Ovary (tissue), 9 donors: ENCODE data around the gene MYT1. TPM values are rescaled to one million over a fixed set of nuclear protein-coding genes. Genes with fewer than 3 reads are reported as not detected.
A peak's percentile ranks its signal among the peaks of the same experiment; 100 is the strongest.

ENCODE experiments used
- DNase-seq, 5 donors: peaks; one replicate each; pipeline ENCODE4 v3.0.0-alpha.2; 2019 to 2020
- H3K27ac ChIP-seq, 2 donors: fragments of 200-600 bp; one replicate each; pipeline versions ENCODE4 v1.5.1 to v1.8.0; 2019 to 2022
- H3K27me3 ChIP-seq: fragments of 200-600 bp; one replicate; pipeline ENCODE4 v1.8.0; 2022
- H3K36me3 ChIP-seq: fragments of 200-600 bp; sonication (generic); one replicate; pipeline ENCODE4 v1.5.1; 2019
- H3K4me1 ChIP-seq: one replicate; pipeline ENCODE4 v1.8.1; 2013; ENCODE audit warnings: mild to moderate bottlenecking, moderate library complexity; ENCODE audit not compliant: insufficient read depth
- H3K4me3 ChIP-seq: fragments of 200-600 bp; sonication (generic); one replicate; pipeline ENCODE4 v1.5.1; 2017
- H3K9me3 ChIP-seq, 2 donors: fragments of 200-600 bp in 1 of 2; sonication (generic) in 1 of 2; one replicate each; pipeline versions ENCODE4 v1.5.1 to v1.8.1; 2013 to 2019; ENCODE audit warnings: mild to moderate bottlenecking in 1 of 2, moderate library complexity in 1 of 2
- CTCF ChIP-seq, 3 donors: fragments of 450-650 bp in 2 of 3; fragments of 200-600 bp in 1 of 3; IDR thresholded peaks; one replicate each; pipeline versions ENCODE4 v1.5.1 to v1.8.0; 2016 to 2022; ENCODE audit warnings: antibody characterized with exemption in 3 of 3, mild to moderate bottlenecking in 1 of 3
- EP300 ChIP-seq: sonication (generic); formaldehyde crosslinking; IDR thresholded peaks from one replicate; pipeline ENCODE4 v1.6.1; 2017; ENCODE audit warnings: antibody characterized with exemption
- POLR2A ChIP-seq: fragments of 450-650 bp; IDR thresholded peaks from one replicate; pipeline ENCODE4 v1.6.1; 2017; ENCODE audit warnings: antibody characterized with exemption, mild to moderate bottlenecking, moderate library complexity
- WGBS, 3 donors: extraction: QIAGEN DNeasy Blood & Tissue Kit in 1 of 3; methylation state at CpG; one replicate each; pipeline versions ENCODE4 v1.1.5 to v1.1.7; 2013 to 2017; 5-methylcytosine and 5-hydroxymethylcytosine counted together
- intact Hi-C, 4 donors: fragments of 100-400 bp; cut with DNase I; formaldehyde crosslinking; loops; one replicate each; pipeline versions ENCODE4 v1.11.0 to v1.15.1; 2022 to 2023
- polyA plus RNA-seq, 2 donors: library from polyadenylated mRNA; stranded (reverse); fragments of 200-250 nt in 1 of 2; fragments of 350-450 nt in 1 of 2; fragmentation: Illumina TruSeq in 1 of 2; extraction: RNeasy Lipid Tissue Mini Kit (QIAGEN cat#74804) in 1 of 2; gene quantifications; one replicate each; pipeline ENCODE4 v1.2.3, GENCODE V29; 2013 to 2014
- total RNA-seq, 7 donors: library from RNA; depleted of rRNA in 2 of 7; stranded (reverse); fragments of >200 nt in 2 of 7; fragmentation: NEBNext Ultra II Directional in 3 of 7; extraction: Animal tissue kit (Norgen Biotek cat#: 25700) in 3 of 7; gene quantifications; one replicate each; pipeline versions ENCODE4 v1.1.0 to v1.2.4, GENCODE V29; 2016 to 2023
- donor health status: DM: no; HTN: no; CAD: no; lungs with moderate emphysema.
- donor health status: DM: no; HTN: no; CAD: no.
- donor health status: Bipolar disorder and iron deficiency.
- donor health status: DM: yes; HTN: yes; CAD: no.
- donor health status: DM: no; HTN: no; CAD: no.
- donor health status: DM: yes; HTN: yes; CAD: no.

The MYT1 gene
- total and polyA plus RNA-seq, 9 donors, result 0.05 to 0.25 (median 0.13) TPM; not detected in 1

- intact Hi-C loops, result no loop called here
- H3K4me3 ChIP-seq, result no peak overlapping the region
- no peak for TF ChIP-seq CTCF (IDR thresholded peaks at IDR 0.05)
- no peak for TF ChIP-seq EP300
- TF ChIP-seq POLR2A, result no peak
- WGBS, 3 donors, result 49 to 66% (median 51%) methylated on average over 10 of the region's 10 CpGs
- H3K4me1 ChIP-seq, result no peaks in the 10 kb centered on the region
- H3K27ac ChIP-seq, result no peak overlapping the region
- H3K9me3 ChIP-seq, result no peaks in the 10 kb centered on the region
- peak in 1 of 5 donors; percentile 8 for DNase-seq
- no peaks in the 10 kb centered on the region for H3K36me3 ChIP-seq
- H3K27me3 ChIP-seq, result no peaks in the 10 kb centered on the region
Observed at GRCh38 chr20:64140956-64141355, 23.3 kb upstream of the MYT1 start.

GRCh38 chr20:64142590-64142989 lies 21.7 kb upstream of the MYT1 start:
- 23 to 30% (median 26%) methylated on average over 9 of the region's 9 CpGs for WGBS, 3 donors
- intact Hi-C loops, result no loop called here
- TF ChIP-seq EP300 (no peak), CTCF (IDR thresholded peaks at IDR 0.05) (no peak), POLR2A (no peak)
- no peak overlapping the region for H3K27ac ChIP-seq
- H3K9me3 ChIP-seq, result no peaks in the 10 kb centered on the region
- H3K4me3 ChIP-seq, result no peak overlapping the region
- DNase-seq, result peak in 1 of 5 donors; percentile 11
- no peaks in the 10 kb centered on the region for H3K4me1 ChIP-seq
- no peaks in the 10 kb centered on the region for H3K36me3 ChIP-seq
- H3K27me3 ChIP-seq, result no peaks in the 10 kb centered on the region

- H3K27me3 ChIP-seq, result no peaks in the 10 kb centered on the region
Observed at GRCh38 chr20:64143018-64143801, 21.0 kb upstream of the MYT1 start.

More at GRCh38 chr20:64143018-64143801, 21.0 kb upstream of the MYT1 start:
- Histone ChIP-seq H3K27ac (no peak overlapping the region), H3K36me3 (no peaks in the 10 kb centered on the region), H3K4me1 (no peaks in the 10 kb centered on the region), H3K9me3 (no peaks in the 10 kb centered on the region), H3K4me3 (no peak overlapping the region)
- intact Hi-C loops, result no loop called here
- peak in 1 of 5 donors; percentile 12 for DNase-seq
- 69 to 73% (median 71%) methylated on average over 14 of the region's 14 CpGs for WGBS, 3 donors
- TF ChIP-seq POLR2A (no peak), EP300 (no peak), CTCF (IDR thresholded peaks at IDR 0.05) (no peak)
